Heart left ventricle (tissue), 16 donors: ENCODE data around the gene TPSD1. TPM values are rescaled to one million over a fixed set of nuclear protein-coding genes. Genes with fewer than 3 reads are reported as not detected.
"Not testable (repeated sequence)": the region's sequence is repeated elsewhere in the genome, so short reads cannot be mapped to it uniquely, and the experiment has no call there.

Experiments used
- ATAC-seq, 4 donors: fragments of 200-7000 bp; cut with Tn5 transposase; one replicate each; pipeline ENCODE4 v1.9.1; 2020 to 2022; ENCODE audit warnings: moderate library complexity in 4 of 4, mild to moderate bottlenecking in 3 of 4, moderate number of reproducible peaks in 1 of 4
- DNase-seq, 5 donors: peaks; one replicate each; pipeline ENCODE4 v3.0.0-alpha.2; 2020
- H3K27ac ChIP-seq, 12 donors: fragments of 200-600 bp; sonication (generic) in 4 of 12; one replicate each; pipeline versions ENCODE4 v1.5.0 to v1.8.0; 2016 to 2022; ENCODE audit warnings: mild to moderate bottlenecking in 2 of 12
- H3K27me3 ChIP-seq, 9 donors: fragments of 200-600 bp; sonication (generic) in 2 of 9; one replicate each; pipeline versions ENCODE4 v1.5.1 to v1.8.0; 2016 to 2022; ENCODE audit warnings: mild to moderate bottlenecking in 3 of 9
- H3K36me3 ChIP-seq, 9 donors: fragments of 200-600 bp; sonication (generic) in 2 of 9; one replicate each; pipeline versions ENCODE4 v1.5.0 to v1.8.0; 2018 to 2022; ENCODE audit warnings: mild to moderate bottlenecking in 2 of 9
- H3K4me1 ChIP-seq, 12 donors: fragments of 200-600 bp; sonication (generic) in 4 of 12; one replicate each; pipeline versions ENCODE4 v1.5.0 to v1.8.0; 2016 to 2022; ENCODE audit warnings: mild to moderate bottlenecking in 3 of 12
- H3K4me3 ChIP-seq, 12 donors: fragments of 200-600 bp; sonication (generic) in 4 of 12; one replicate each; pipeline versions ENCODE4 v1.5.0 to v1.8.0; 2017 to 2022; ENCODE audit warnings: mild to moderate bottlenecking in 9 of 12, moderate library complexity in 4 of 12
- H3K9me3 ChIP-seq, 12 donors: fragments of 200-600 bp; sonication (generic) in 4 of 12; one replicate each; pipeline versions ENCODE4 v1.5.0 to v1.8.0; 2016 to 2022; ENCODE audit warnings: mild to moderate bottlenecking in 1 of 12
- CTCF ChIP-seq, 12 donors: fragments of 200-600 bp; sonication (generic) in 4 of 12; IDR thresholded peaks; one replicate each; pipeline versions ENCODE4 v1.5.0 to v1.8.0; 2018 to 2022; ENCODE audit warnings: antibody characterized with exemption in 12 of 12, mild to moderate bottlenecking in 5 of 12
- POLR2A ChIP-seq, 2 donors: fragments of 450-650 bp; IDR thresholded peaks; one replicate each; pipeline ENCODE4 v1.6.1; 2017; ENCODE audit warnings: antibody characterized with exemption in 2 of 2, mild to moderate bottlenecking in 2 of 2, moderate library complexity in 2 of 2
- WGBS, 4 donors: extraction: QIAGEN DNeasy Blood & Tissue Kit in 2 of 4; methylation state at CpG; one replicate each; pipeline versions ENCODE4 v1.1.5 to v1.1.7; 2013 to 2018; 5-methylcytosine and 5-hydroxymethylcytosine counted together
- intact Hi-C, 10 donors: fragments of 100-400 bp; cut with DNase I; formaldehyde crosslinking; loops; one replicate each; pipeline versions ENCODE4 v1.11.1 to v1.14.2; 2022
- long read RNA-seq, 3 donors: library from polyadenylated mRNA; unstranded; transcript quantifications; one replicate each; pipeline ENCODE4 v2.0.0, GENCODE V29; 2020 to 2021
- polyA plus RNA-seq, 2 donors: library from polyadenylated mRNA; stranded (reverse); fragments of 200-250 nt; gene quantifications; one replicate each; pipeline ENCODE4 v1.2.3, GENCODE V29; 2013
- total RNA-seq, 9 donors: library from RNA; depleted of rRNA in 2 of 9; stranded (reverse); fragments of >200 nt in 2 of 9; fragmentation: NEBNext Ultra II Directional in 3 of 9; extraction: Animal tissue kit (Norgen Biotek cat#: 25700) in 3 of 9; gene quantifications; one replicate each; pipeline versions ENCODE4 v1.1.0 to v1.2.4, GENCODE V29; 2016 to 2023
- donor health status: ischemic (EF 13 %, LVEDD 7.1; RV severe dilation, severe dysfunction).
- donor health status: healthy with polysubstance abuse.
- donor health status: DM: no; HTN: yes; CAD: no.
- donor health status: DM: no; HTN: no; CAD: no.
- donor health status: ischemic (EF 25% LVEDD 6.9; RV normal size, moderate dysfunction).
- donor health status: ischemic (EF 25% LVEDD 5.7; RV mildly dilated, moderate dysfunction).
- donor health status: healthy.
- donor health status: DM: yes; HTN: yes; CAD: no.
- donor health status: ischemic (EF 35%, LVEDD 5.7; RV mildly dilated, moderate dysfunction).
- donor health status: nonischemic (EF 11% LVEDD 7.7; RV severe dilation, severe dysfunction).
- donor health status: DM: yes; HTN: yes; CAD: no.
- donor health status: PGD.
- donor health status: ischemic (EF 29% LVEDD 5.4; RV normal size, mild dysfunction).
- donor health status: nonischemic (EF 23%, LVEDD 6.1; RV moderate dilation, normal function).

Gene TPSD1
- under 1 TPM in 1 of 9 donors, not detected in 8; 0.38 TPM for total RNA-seq
- under 1 TPM in 1 of 2 donors, not detected in 1; 0.17 TPM for polyA plus RNA-seq
- long read RNA-seq, donor 1, result 0 reads
- long read RNA-seq, donor 2, result 0 reads
- long read RNA-seq, donor 3, result 0 reads

GRCh38 chr16:1255276-1256122 lies at the start of gene TPSD1:
TPSD1 (plus strand) TSS chr16:1256069; CDS start chr16:1256281, 212 bp downstream.
- intact Hi-C loops, DNase-seq: not testable (repeated sequence)

GRCh38 chr16:1206326-1206725 lies 49.5 kb upstream of the TPSD1 start:
- Histone ChIP-seq H3K36me3 (peaks cover 0 to 4% (median 0%) of the 10 kb centered on the region in 9 donors), H3K4me1 (no peaks in the 10 kb centered on the region), H3K9me3 (no peaks in the 10 kb centered on the region), H3K27me3 (no peaks in the 10 kb centered on the region), H3K27ac (no peak overlapping the region), H3K4me3 (no peak overlapping the region)
- WGBS, 4 donors, result 61 to 69% (median 67%) methylated on average over 5 to 9 of the region's 9 CpGs
- TF ChIP-seq CTCF (IDR thresholded peaks at IDR 0.05), result no peak
- intact Hi-C loops, result no loop called here
- DNase-seq (no peak), ATAC-seq (no peak)

More at GRCh38 chr16:1255276-1256122, at the start of gene TPSD1:
- H3K4me1 ChIP-seq, H3K4me3 ChIP-seq, H3K36me3 ChIP-seq, ATAC-seq, H3K9me3 ChIP-seq, H3K27ac ChIP-seq: not testable (repeated sequence)
- peaks cover 4 to 35% (median 15%) of the 10 kb centered on the region in 9 donors for H3K27me3 ChIP-seq
- 68 to 72% (median 70%) methylated on average over 19 to 26 of the region's 26 CpGs for WGBS, 4 donors

DNA sequence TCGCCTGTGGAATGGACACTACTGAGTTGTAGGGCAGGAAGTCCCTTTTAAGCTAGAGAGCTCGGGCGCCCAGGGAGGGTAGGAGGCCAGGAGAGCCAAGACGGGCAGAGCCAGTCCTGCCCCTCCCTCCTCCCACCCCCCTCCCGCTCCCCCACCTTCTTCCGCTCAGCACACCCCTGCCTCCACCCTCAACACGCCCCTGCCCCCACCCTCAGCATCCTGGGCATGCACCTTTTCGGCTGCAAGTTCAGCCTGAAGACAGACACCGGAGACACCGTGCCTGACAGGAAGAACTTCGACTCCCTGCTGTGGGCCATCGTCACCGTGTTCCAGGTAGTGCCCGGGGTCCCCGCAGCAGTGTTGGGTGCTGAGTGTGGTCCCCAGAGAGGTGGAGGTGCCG lies 49.1 kb upstream of the TPSD1 start:
- DNase-seq (no peak), ATAC-seq (no peak)
- no peak overlapping the region for H3K27ac ChIP-seq
- WGBS, 4 donors, result 77 to 84% (median 80%) methylated on average over 14 to 16 of the region's 16 CpGs
- H3K4me3 ChIP-seq, result no peak overlapping the region
- no peaks in the 10 kb centered on the region for H3K4me1 ChIP-seq
- H3K9me3 ChIP-seq, result no peaks in the 10 kb centered on the region
- intact Hi-C loops, result no loop called here
- H3K27me3 ChIP-seq, result no peaks in the 10 kb centered on the region
- peaks cover 0 to 4% (median 0%) of the 10 kb centered on the region in 9 donors for H3K36me3 ChIP-seq
- TF ChIP-seq POLR2A (IDR thresholded peaks at IDR 0.05) (no peak), CTCF (IDR thresholded peaks at IDR 0.05) (no peak)

DNA sequence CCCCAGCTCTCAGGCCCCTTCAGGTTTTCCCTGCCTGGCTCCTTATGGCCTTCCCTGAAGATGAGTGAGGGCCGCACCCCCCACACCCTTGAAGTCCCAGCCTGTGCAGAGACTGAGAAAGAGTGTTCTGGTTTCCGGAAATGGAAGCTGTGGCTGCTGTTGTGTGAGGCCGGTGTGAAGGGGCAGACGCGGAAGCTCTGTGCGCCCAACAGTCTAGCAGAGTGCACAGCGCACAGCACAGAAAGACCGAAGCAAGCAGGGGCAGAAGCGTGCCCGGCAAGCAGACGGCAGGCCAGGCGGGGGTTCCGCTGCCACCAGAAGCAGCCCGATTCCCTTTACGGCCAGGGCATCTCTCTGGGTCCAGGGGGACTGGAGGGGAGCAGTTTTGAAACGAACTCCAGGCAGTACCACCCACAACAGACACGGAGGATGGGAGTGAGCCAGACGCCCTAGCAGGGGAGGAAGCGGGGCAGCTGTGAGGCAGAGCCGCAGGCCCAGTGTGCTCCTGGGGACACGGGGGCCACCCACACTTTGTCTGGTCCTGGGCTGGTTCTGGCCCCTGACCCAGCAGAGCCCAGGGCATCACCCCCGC lies 47.5 kb upstream of the TPSD1 start:
- H3K27me3 ChIP-seq, result no peaks in the 10 kb centered on the region
- DNase-seq, result no peak
- no peaks in the 10 kb centered on the region for H3K9me3 ChIP-seq
- H3K36me3 ChIP-seq, result peaks cover 0 to 4% (median 0%) of the 10 kb centered on the region in 9 donors
- no peak for TF ChIP-seq POLR2A (IDR thresholded peaks at IDR 0.05)
- TF ChIP-seq CTCF (IDR thresholded peaks at IDR 0.05), result no peak
- no peaks in the 10 kb centered on the region for H3K4me1 ChIP-seq
- intact Hi-C loops, result no loop called here
- no peak for ATAC-seq
- 80 to 83% (median 83%) methylated on average over 21 to 22 of the region's 22 CpGs for WGBS, 4 donors
- no peak overlapping the region for H3K4me3 ChIP-seq
- H3K27ac ChIP-seq, result no peak overlapping the region
